ENCODE data around the gene ZNF786.

The ZNF786 gene, protein sequence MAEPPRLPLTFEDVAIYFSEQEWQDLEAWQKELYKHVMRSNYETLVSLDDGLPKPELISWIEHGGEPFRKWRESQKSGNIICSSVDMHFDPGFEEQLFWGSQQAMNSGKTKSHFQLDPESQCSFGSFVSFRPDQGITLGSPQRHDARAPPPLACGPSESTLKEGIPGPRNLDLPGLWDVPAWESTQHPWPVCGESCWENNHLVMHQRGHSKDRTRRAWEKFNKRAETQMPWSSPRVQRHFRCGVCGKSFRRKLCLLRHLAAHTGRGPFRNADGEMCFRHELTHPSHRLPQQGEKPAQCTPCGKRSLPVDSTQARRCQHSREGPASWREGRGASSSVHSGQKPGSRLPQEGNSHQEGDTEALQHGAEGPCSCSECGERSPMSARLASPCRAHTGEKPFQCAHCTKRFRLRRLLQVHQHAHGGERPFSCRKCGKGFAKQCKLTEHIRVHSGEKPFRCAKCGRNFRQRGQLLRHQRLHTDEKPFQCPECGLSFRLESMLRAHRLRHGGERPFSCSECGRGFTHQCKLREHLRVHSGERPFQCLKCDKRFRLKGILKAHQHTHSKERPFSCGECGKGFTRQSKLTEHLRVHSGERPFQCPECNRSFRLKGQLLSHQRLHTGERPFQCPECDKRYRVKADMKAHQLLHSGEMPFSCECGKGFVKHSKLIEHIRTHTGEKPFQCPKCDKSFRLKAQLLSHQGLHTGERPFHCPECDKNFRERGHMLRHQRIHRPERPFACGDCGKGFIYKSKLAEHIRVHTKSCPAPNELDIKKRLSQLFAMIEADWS

GRCh38 chr7:149090397-149091195 is at the start of gene ZNF786:
Gene ZNF786, minus strand, starts transcription at chr7:149090718. Its CDS starts 78 bp downstream, at chr7:149090640.
- Histone ChIP-seq H3K9me3 (ENCODE audit: control insufficient read depth, insufficient read depth, low read depth, low read length) (peaks cover 12% of the 10 kb centered on the region), H3K27me3 (ENCODE audit: control insufficient read depth, insufficient read depth, low read length) (no peaks in the 10 kb centered on the region), H3K4me3 (ENCODE audit: low read depth, low read length) (peak within 1 kb of the TSS; percentile 98), H3K36me3 (ENCODE audit: control insufficient read depth, insufficient read depth, low read length) (peaks cover 14% of the 10 kb centered on the region; the same call in 1 of the 2 replicates), H3K4me1 (ENCODE audit: control insufficient read depth, insufficient read depth, low read length) (peaks cover 10% of the 10 kb centered on the region; the same call in 1 of the 2 replicates), H3K9ac (ENCODE audit: low read length) (peak within 1 kb of the TSS; percentile 98), H3K27ac (ENCODE audit: low read depth, low read length) (peak within 1 kb of the TSS; percentile 94)

DNA sequence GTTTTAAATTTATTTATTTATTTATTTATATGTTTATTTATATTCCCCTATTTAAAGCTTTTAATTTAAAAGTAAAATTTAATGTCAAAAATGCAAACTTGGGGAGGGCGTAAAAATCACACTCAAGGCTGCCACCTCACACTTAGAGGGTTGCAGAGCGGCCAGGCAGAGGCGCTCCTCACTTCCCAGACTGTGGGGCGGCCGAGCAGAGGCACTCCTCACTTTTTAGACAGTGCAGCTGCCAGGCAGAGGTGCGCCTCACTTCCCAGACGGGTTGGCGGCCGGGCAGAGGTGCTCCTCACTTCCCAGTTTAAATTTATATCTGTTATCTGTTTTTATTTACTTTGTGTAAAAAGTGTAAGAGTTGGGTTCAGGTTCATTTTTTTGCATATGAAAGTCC is 45.6 kb upstream of the ZNF786 start:
- H3K9me3 ChIP-seq (ENCODE audit: control insufficient read depth, insufficient read depth, low read depth, low read length), result peaks cover 5% of the 10 kb centered on the region
- no peak overlapping the region for H3K27ac ChIP-seq (ENCODE audit: low read depth, low read length)
- H3K36me3 ChIP-seq (ENCODE audit: control insufficient read depth, insufficient read depth, low read length), result peaks cover 24% of the 10 kb centered on the region
- H3K9ac ChIP-seq (ENCODE audit: low read length), result no peak overlapping the region
- H3K4me3 ChIP-seq (ENCODE audit: low read depth, low read length), result no peak overlapping the region
- H3K27me3 ChIP-seq (ENCODE audit: control insufficient read depth, insufficient read depth, low read length), result no peaks in the 10 kb centered on the region
- H3K4me1 ChIP-seq (ENCODE audit: control insufficient read depth, insufficient read depth, low read length), result no peaks in the 10 kb centered on the region

GRCh38 chr7:149133028-149133710 is 42.7 kb upstream of the ZNF786 start:
- no peaks in the 10 kb centered on the region for H3K27me3 ChIP-seq (ENCODE audit: control insufficient read depth, insufficient read depth, low read length)
- H3K27ac ChIP-seq (ENCODE audit: low read depth, low read length), result no peak overlapping the region
- no peak overlapping the region for H3K4me3 ChIP-seq (ENCODE audit: low read depth, low read length)
- H3K36me3 ChIP-seq (ENCODE audit: control insufficient read depth, insufficient read depth, low read length), result peaks cover 37% of the 10 kb centered on the region
- H3K9ac ChIP-seq (ENCODE audit: low read length), result no peak overlapping the region
- peaks cover 15% of the 10 kb centered on the region for H3K9me3 ChIP-seq (ENCODE audit: control insufficient read depth, insufficient read depth, low read depth, low read length)
- H3K4me1 ChIP-seq (ENCODE audit: control insufficient read depth, insufficient read depth, low read length), result peaks cover 3% of the 10 kb centered on the region

GRCh38 chr7:149130572-149131198 is 40.2 kb upstream of the ZNF786 start:
- Histone ChIP-seq H3K4me1 (ENCODE audit: control insufficient read depth, insufficient read depth, low read length) (peaks cover 10% of the 10 kb centered on the region), H3K9ac (ENCODE audit: low read length) (no peak overlapping the region), H3K27me3 (ENCODE audit: control insufficient read depth, insufficient read depth, low read length) (no peaks in the 10 kb centered on the region), H3K27ac (ENCODE audit: low read depth, low read length) (no peak overlapping the region), H3K36me3 (ENCODE audit: control insufficient read depth, insufficient read depth, low read length) (peaks cover 37% of the 10 kb centered on the region), H3K9me3 (ENCODE audit: control insufficient read depth, insufficient read depth, low read depth, low read length) (peaks cover 15% of the 10 kb centered on the region), H3K4me3 (ENCODE audit: low read depth, low read length) (no peak overlapping the region)

DNA sequence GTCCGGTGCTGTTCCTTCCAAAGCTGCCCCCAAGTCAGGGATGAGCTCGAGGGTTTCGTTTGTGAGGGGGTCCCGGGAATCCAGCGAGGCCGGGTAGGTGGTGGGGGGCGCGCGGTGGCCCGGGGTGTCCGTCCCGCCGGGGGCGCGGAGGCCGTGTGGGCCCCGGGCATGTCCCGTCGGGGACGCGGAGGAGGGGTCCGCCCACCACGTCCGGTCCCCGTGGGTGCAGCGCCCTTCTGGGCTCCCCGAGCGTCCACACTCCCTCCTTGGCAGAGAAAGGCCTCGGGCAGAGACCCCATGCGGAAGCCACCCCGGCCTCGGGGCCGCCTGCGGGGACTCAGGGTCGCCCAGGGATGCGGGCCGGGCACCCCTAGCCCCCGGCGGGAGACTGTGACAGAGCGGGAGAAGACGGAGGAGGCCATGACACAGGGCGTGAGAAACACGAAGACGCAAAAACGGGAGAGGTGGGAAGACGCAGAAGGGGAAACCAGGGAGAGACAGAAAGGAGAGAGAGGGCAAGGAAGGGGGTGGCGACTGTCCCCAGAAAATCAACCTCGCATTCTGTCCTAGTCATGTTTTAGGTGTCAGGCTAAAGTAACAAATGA is 36.2 kb upstream of the ZNF786 start:
- Histone ChIP-seq H3K4me1 (ENCODE audit: control insufficient read depth, insufficient read depth, low read length) (peaks cover 10% of the 10 kb centered on the region), H3K36me3 (ENCODE audit: control insufficient read depth, insufficient read depth, low read length) (peaks cover 20% of the 10 kb centered on the region), H3K4me3 (ENCODE audit: low read depth, low read length) (peak overlapping the region; percentile 84), H3K9me3 (ENCODE audit: control insufficient read depth, insufficient read depth, low read depth, low read length) (peaks cover 16% of the 10 kb centered on the region), H3K9ac (ENCODE audit: low read length) (peak overlapping the region; percentile 94), H3K27ac (ENCODE audit: low read depth, low read length) (peak overlapping the region; percentile 94), H3K27me3 (ENCODE audit: control insufficient read depth, insufficient read depth, low read length) (no peaks in the 10 kb centered on the region)

DNA sequence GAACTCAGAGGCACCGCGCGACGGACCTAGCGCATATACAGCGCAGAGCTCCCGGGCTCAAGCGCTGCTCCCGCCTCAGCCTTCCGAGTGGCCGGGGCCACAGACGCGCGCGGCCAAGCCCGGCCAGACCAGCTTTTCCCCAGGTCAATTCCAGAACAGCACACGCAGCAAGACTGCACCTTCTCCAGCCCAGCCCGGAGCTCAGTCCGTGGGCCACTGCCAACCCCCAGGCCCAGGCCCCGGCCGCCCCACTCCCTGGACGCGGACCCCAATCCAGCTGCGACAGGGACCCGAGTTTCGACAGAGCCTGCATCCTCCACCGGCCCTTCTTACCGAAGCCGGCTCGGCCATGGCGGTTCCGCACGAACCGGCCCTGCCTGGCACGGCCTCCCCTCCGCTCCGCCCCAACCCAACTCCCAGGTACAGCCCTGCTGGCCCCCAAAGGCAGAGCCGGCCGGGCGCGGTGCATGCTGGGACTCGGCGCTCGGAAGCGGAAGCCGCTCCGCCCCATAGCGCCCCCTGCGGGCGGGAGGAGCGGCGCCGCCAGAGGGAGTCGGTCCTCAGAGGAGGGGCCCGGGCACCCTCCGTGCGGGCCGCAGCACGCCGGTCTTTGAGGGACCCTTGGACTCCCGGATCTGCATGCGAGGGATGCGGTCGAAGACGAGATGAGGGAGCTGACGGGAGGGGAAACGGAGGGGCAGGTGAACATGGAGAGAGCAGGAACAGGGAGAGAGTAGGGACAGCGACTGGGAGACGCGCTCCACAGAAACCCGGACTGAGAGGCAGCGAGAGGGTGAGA is 35.5 kb upstream of the ZNF786 start, which contains the start of gene ZNF425:
TSS of gene ZNF425 (minus strand) at position 462 of the 799 bp plus-strand sequence. CDS start at position 351, 111 bp downstream.
- Histone ChIP-seq H3K36me3 (ENCODE audit: control insufficient read depth, insufficient read depth, low read length) (peaks cover 13% of the 10 kb centered on the region), H3K27ac (ENCODE audit: low read depth, low read length) (peak within 1 kb of the TSS; percentile 94), H3K4me1 (ENCODE audit: control insufficient read depth, insufficient read depth, low read length) (peaks cover 10% of the 10 kb centered on the region), H3K4me3 (ENCODE audit: low read depth, low read length) (peak within 1 kb of the TSS; percentile 84), H3K9ac (ENCODE audit: low read length) (peak within 1 kb of the TSS; percentile 94), H3K9me3 (ENCODE audit: control insufficient read depth, insufficient read depth, low read depth, low read length) (peaks cover 12% of the 10 kb centered on the region), H3K27me3 (ENCODE audit: control insufficient read depth, insufficient read depth, low read length) (no peaks in the 10 kb centered on the region)

DNA sequence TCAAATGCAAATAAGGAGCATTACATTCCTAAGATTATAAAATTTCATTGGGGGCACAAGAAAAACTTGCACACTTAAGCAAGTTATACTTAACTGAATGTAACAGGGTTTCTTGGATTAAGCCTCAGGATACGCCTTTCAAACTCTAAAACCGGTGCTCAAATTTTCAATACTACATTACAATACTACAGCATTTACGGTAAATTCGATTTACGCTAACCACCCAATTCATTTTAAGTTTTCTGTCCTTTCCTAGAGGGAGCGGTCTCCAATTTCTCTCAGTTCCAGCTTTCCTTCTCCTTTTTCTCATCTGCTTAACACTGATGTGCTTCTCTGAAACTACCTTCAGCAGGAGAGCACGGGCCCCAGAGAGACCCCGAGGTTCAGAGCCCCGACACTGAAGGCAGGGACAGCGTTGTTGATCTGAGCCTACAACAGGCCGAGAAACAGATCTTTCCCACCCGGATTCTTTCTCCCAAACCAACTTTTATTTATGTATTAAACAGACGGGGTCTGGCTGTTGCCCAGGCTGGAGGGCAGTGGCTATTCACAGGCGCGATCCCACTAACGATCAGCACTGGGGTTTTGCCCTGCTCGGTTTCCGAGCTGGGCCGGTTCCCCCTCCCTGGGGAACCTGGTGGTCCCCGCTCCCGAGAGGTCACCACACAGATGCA is 34.8 kb upstream of the ZNF786 start:
- Histone ChIP-seq H3K27ac (ENCODE audit: low read depth, low read length) (peak overlapping the region; percentile 94), H3K9me3 (ENCODE audit: control insufficient read depth, insufficient read depth, low read depth, low read length) (peaks cover 5% of the 10 kb centered on the region; the same call in 1 of the 2 replicates), H3K36me3 (ENCODE audit: control insufficient read depth, insufficient read depth, low read length) (peaks cover 6% of the 10 kb centered on the region), H3K4me3 (ENCODE audit: low read depth, low read length) (peak overlapping the region; percentile 84), H3K27me3 (ENCODE audit: control insufficient read depth, insufficient read depth, low read length) (no peaks in the 10 kb centered on the region), H3K9ac (ENCODE audit: low read length) (peak overlapping the region; percentile 94), H3K4me1 (ENCODE audit: control insufficient read depth, insufficient read depth, low read length) (peaks cover 10% of the 10 kb centered on the region)

GRCh38 chr7:149109969-149110368 is 19.5 kb upstream of the ZNF786 start:
- H3K27ac ChIP-seq (ENCODE audit: low read depth, low read length), result no peak overlapping the region
- no peaks in the 10 kb centered on the region for H3K27me3 ChIP-seq (ENCODE audit: control insufficient read depth, insufficient read depth, low read length)
- H3K36me3 ChIP-seq (ENCODE audit: control insufficient read depth, insufficient read depth, low read length), result no peaks in the 10 kb centered on the region
- no peak overlapping the region for H3K9ac ChIP-seq (ENCODE audit: low read length)
- H3K4me1 ChIP-seq (ENCODE audit: control insufficient read depth, insufficient read depth, low read length), result no peaks in the 10 kb centered on the region
- H3K4me3 ChIP-seq (ENCODE audit: low read depth, low read length), result no peak overlapping the region
- no peaks in the 10 kb centered on the region for H3K9me3 ChIP-seq (ENCODE audit: control insufficient read depth, insufficient read depth, low read depth, low read length)

DNA sequence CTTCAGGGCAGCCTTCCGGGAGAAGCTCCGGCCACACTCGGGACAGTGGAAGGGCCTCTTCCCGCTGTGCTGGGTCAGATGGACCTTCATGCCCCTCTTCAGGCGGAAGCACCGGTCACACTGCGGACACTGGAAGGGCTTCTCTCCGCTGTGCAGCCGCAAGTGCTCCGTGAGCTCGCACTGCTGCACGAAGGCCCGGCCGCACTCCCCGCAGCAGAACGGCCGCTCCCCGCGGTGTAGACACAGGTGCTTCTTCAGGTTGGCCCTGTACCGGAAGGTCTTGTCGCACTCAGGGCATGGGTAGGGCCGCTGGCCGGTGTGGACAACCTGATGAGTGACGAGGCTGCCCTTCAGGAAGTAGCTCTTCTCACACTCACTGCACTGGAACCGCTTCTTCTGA is 14.2 kb upstream of the ZNF786 start:
- H3K36me3 ChIP-seq (ENCODE audit: control insufficient read depth, insufficient read depth, low read length), result 0 out of 2 replicates have a peak, but pooled peaks cover 8% of the 10 kb centered on the region
- no peaks in the 10 kb centered on the region for H3K9me3 ChIP-seq (ENCODE audit: control insufficient read depth, insufficient read depth, low read depth, low read length)
- H3K27ac ChIP-seq (ENCODE audit: low read depth, low read length), result no peak overlapping the region
- H3K4me1 ChIP-seq (ENCODE audit: control insufficient read depth, insufficient read depth, low read length), result no peaks in the 10 kb centered on the region
- H3K27me3 ChIP-seq (ENCODE audit: control insufficient read depth, insufficient read depth, low read length), result no peaks in the 10 kb centered on the region
- H3K9ac ChIP-seq (ENCODE audit: low read length), result no peak overlapping the region
- H3K4me3 ChIP-seq (ENCODE audit: low read depth, low read length), result no peak overlapping the region
